H1 (cell line): ENCODE measurements around the gene RMP24.

Experiments used
- CTCF ChIA-PET: fragments of 300-600 bp; sonication (Branson Sonifier 250); formaldehyde crosslinking; loops from one replicate; lab custom pipeline; 2021; ENCODE audit not compliant: partially characterized antibody; lab: Charles Lee
- POLR2A ChIA-PET: fragments of 300-600 bp; sonication (Branson Sonifier 250); formaldehyde crosslinking; loops from one replicate; lab custom pipeline; 2021; ENCODE audit warnings: inconsistent platforms; ENCODE audit not compliant: partially characterized antibody; lab: Charles Lee
- DNase-seq, 2 experiments: peaks; one replicate each; pipeline versions ENCODE4 v3.0.0 to v3.0.0-alpha.2; 2010 to 2022; ENCODE audit warnings: low spot score in 2 of 2, low read depth in 1 of 2, mixed read lengths in 1 of 2
- FAIRE-seq: peaks from 2 replicates; lab custom pipeline; 2011; peaks lifted over from hg19 to GRCh38; lab: Jason Lieb, UNC
- H2AFZ ChIP-seq: 2 replicates; pipeline ENCODE4 v1.8.1; 2012; ENCODE audit warnings: low read length, inconsistent platforms
- H2AK5ac ChIP-seq: 2 replicates; pipeline ENCODE4 v1.6.1; 2013; ENCODE audit warnings: low read depth, low read length
- H2BK120ac ChIP-seq: replicated peaks from 2 replicates; pipeline ENCODE3; 2013; ENCODE audit warnings: low read depth, low read length, inconsistent platforms
- H2BK12ac ChIP-seq: 2 replicates; pipeline ENCODE4 v1.6.1; 2013; ENCODE audit warnings: low read depth, low read length
- H2BK15ac ChIP-seq: 2 replicates; pipeline ENCODE4 v1.6.1; 2013; ENCODE audit warnings: low read length
- H2BK20ac ChIP-seq: 2 replicates; pipeline ENCODE4 v1.6.1; 2013; ENCODE audit warnings: low read length
- H2BK5ac ChIP-seq: 2 replicates; pipeline ENCODE4 v1.6.1; 2013; ENCODE audit warnings: low read depth, low read length
- H3K14ac ChIP-seq: 2 replicates; pipeline ENCODE4 v1.6.1; 2013; ENCODE audit warnings: inconsistent platforms; ENCODE audit not compliant: insufficient read length
- H3K18ac ChIP-seq: 2 replicates; pipeline ENCODE4 v1.6.1; 2013; ENCODE audit warnings: low read length; ENCODE audit errors: extremely low read depth
- H3K23ac ChIP-seq: 2 replicates; pipeline ENCODE4 v1.6.1; 2013; ENCODE audit warnings: inconsistent platforms; ENCODE audit not compliant: insufficient read length
- H3K23me2 ChIP-seq: 2 replicates; pipeline ENCODE4 v1.6.1; 2013; ENCODE audit warnings: low read depth, low read length
- H3K27ac ChIP-seq: 2 replicates; pipeline ENCODE4 v1.6.1; 2011; ENCODE audit warnings: low read depth, low read length, inconsistent platforms
- H3K27me3 ChIP-seq, 4 experiments: replicated peaks in 1 of 4; 1 replicate in 1 of 4; 2 replicates in 3 of 4; pipeline versions ENCODE4 v1.6.1 to v1.8.1; 2011 to 2013; ENCODE audit warnings: low read length in 3 of 4, mild to moderate bottlenecking in 3 of 4, inconsistent platforms in 2 of 4, mixed read lengths in 2 of 4, moderate library complexity in 1 of 4; ENCODE audit not compliant: control insufficient read depth in 3 of 4, insufficient read depth in 3 of 4; ENCODE audit errors: extremely low read depth in 1 of 4
- H3K36me3 ChIP-seq, 4 experiments: 2 replicates each; pipeline versions ENCODE4 v1.6.1 to v1.8.1; 2011 to 2013; ENCODE audit warnings: mild to moderate bottlenecking in 4 of 4, low read length in 3 of 4, moderate library complexity in 2 of 4, control low read depth in 1 of 4, inconsistent platforms in 1 of 4; ENCODE audit not compliant: insufficient read depth in 4 of 4, control insufficient read depth in 2 of 4
- H3K4ac ChIP-seq: replicated peaks from 2 replicates; pipeline ENCODE3; 2013; ENCODE audit warnings: low read length, low read depth, mixed read lengths, inconsistent platforms; ENCODE audit not compliant: insufficient read length
- H3K4me1 ChIP-seq, 4 experiments: replicated peaks in 1 of 4; 1 replicate in 1 of 4; 2 replicates in 3 of 4; pipeline versions ENCODE4 v1.6.1 to v1.8.1; 2011 to 2013; ENCODE audit warnings: low read length in 3 of 4, inconsistent platforms in 2 of 4, mixed read lengths in 1 of 4; ENCODE audit not compliant: insufficient read depth in 4 of 4, control insufficient read depth in 3 of 4
- H3K4me2 ChIP-seq, 2 experiments: 2 replicates each; pipeline versions ENCODE4 v1.6.1 to v1.8.1; 2011 to 2013; ENCODE audit warnings: low read depth in 2 of 2, low read length in 2 of 2, control low read depth in 1 of 2, inconsistent platforms in 1 of 2, mild to moderate bottlenecking in 1 of 2; ENCODE audit not compliant: insufficient read depth in 1 of 2
- H3K4me3 ChIP-seq, 4 experiments: fragments of 200-600, 300-600 bp in 1 of 4; sonication (generic), shearing (Covaris generic), sonication (Bioruptor Twin) in 1 of 4; 2 replicates each; pipeline versions ENCODE4 v1.5.1 to v1.8.1; 2011 to 2016; ENCODE audit warnings: low read length in 4 of 4, low read depth in 3 of 4, control low read depth in 2 of 4, inconsistent platforms in 2 of 4, mild to moderate bottlenecking in 2 of 4, mixed read lengths in 1 of 4, moderate library complexity in 1 of 4; ENCODE audit not compliant: insufficient read depth in 2 of 4; ENCODE audit errors: extremely low read depth in 1 of 4
- H3K56ac ChIP-seq: replicated peaks from 2 replicates; pipeline ENCODE3; 2013; ENCODE audit warnings: low read depth, mild to moderate bottlenecking, mixed read lengths, low read length, inconsistent platforms; ENCODE audit not compliant: insufficient read length
- H3K79me1 ChIP-seq: 2 replicates; pipeline ENCODE4 v1.6.1; 2013; ENCODE audit warnings: low read depth, low read length, control low read depth
- H3K79me2 ChIP-seq, 2 experiments: 2 replicates each; pipeline versions ENCODE4 v1.6.1 to v1.8.1; 2012 to 2013; ENCODE audit warnings: low read length in 2 of 2, mild to moderate bottlenecking in 2 of 2, inconsistent platforms in 1 of 2; ENCODE audit not compliant: insufficient read depth in 2 of 2, control insufficient read depth in 1 of 2
- H3K9ac ChIP-seq, 4 experiments: replicated peaks in 1 of 4; 1 replicate in 1 of 4; 2 replicates in 3 of 4; pipeline versions ENCODE4 v1.6.1 to v1.8.1; 2011 to 2013; ENCODE audit warnings: low read depth in 3 of 4, low read length in 3 of 4, control low read depth in 2 of 4, mild to moderate bottlenecking in 2 of 4, moderate library complexity in 2 of 4, inconsistent platforms in 1 of 4; ENCODE audit errors: extremely low read depth in 1 of 4
- H3K9me3 ChIP-seq, 2 experiments: 2 replicates each; pipeline versions ENCODE4 v1.6.1 to v1.8.1; 2012 to 2013; ENCODE audit warnings: mild to moderate bottlenecking in 2 of 2, moderate library complexity in 2 of 2, control low read depth in 1 of 2, inconsistent platforms in 1 of 2, low read depth in 1 of 2, low read length in 1 of 2, mixed read lengths in 1 of 2; ENCODE audit not compliant: insufficient read depth in 2 of 2
- H4K20me1 ChIP-seq, 2 experiments: replicated peaks in 1 of 2; 2 replicates each; pipeline versions ENCODE3 to v1.8.1; 2011 to 2013; ENCODE audit warnings: inconsistent platforms in 2 of 2, low read length in 2 of 2, mild to moderate bottlenecking in 1 of 2; ENCODE audit not compliant: insufficient read depth in 2 of 2, control insufficient read depth in 1 of 2
- H4K5ac ChIP-seq: 2 replicates; pipeline ENCODE4 v1.6.1; 2013; ENCODE audit warnings: low read length, low read depth, mixed read lengths, inconsistent platforms; ENCODE audit not compliant: insufficient read length
- H4K8ac ChIP-seq: 2 replicates; pipeline ENCODE4 v1.8.0; 2013; ENCODE audit warnings: mild to moderate bottlenecking, moderate library complexity, low read length, inconsistent platforms; ENCODE audit not compliant: insufficient read depth; ENCODE audit errors: extremely low read depth
- H4K91ac ChIP-seq: replicated peaks from 2 replicates; pipeline ENCODE3; 2013; ENCODE audit warnings: low read length, mixed read lengths, inconsistent platforms; ENCODE audit not compliant: insufficient read length
- ASH2L ChIP-seq: fragments of 200-600, 300-600 bp; sonication (generic); IDR thresholded peaks from one replicate; pipeline ENCODE4 v1.7.1; 2017; ENCODE audit warnings: low read length
- EP300 ChIP-seq, 2 experiments: IDR thresholded peaks; 1 replicate in 1 of 2; 2 replicates in 1 of 2; pipeline ENCODE4 v1.6.1; 2011 to 2012; ENCODE audit warnings: low read depth in 2 of 2, low read length in 2 of 2, mild to moderate bottlenecking in 2 of 2, borderline replicate concordance in 1 of 2, inconsistent platforms in 1 of 2, moderate library complexity in 1 of 2
- KDM1A ChIP-seq: fragments of 200-600, 300-600 bp; sonication (generic); IDR thresholded peaks from 2 replicates; pipeline ENCODE4 v1.7.1; 2016; ENCODE audit warnings: mild to moderate bottlenecking, low read length, borderline replicate concordance
- TCF12 ChIP-seq: IDR thresholded peaks from 2 replicates; pipeline ENCODE4 v1.6.1; 2011; ENCODE audit warnings: low read depth, mild to moderate bottlenecking, low read length
- WGBS, 2 experiments: shearing (Covaris generic) in 1 of 2; methylation state at CpG; one replicate each; pipeline versions ENCODE4 v1.1.6 to v1.1.7; 2013 to 2015; ENCODE audit warnings: low lambda C conversion rate in 2 of 2, mixed read lengths in 2 of 2, inconsistent platforms in 1 of 2, low coverage in 1 of 2, missing lambda C conversion rate in 1 of 2; ENCODE audit not compliant: insufficient replicate concordance in 2 of 2, insufficient coverage in 1 of 2, insufficient read length in 1 of 2; ENCODE audit errors: extremely low coverage in 1 of 2, missing lambda C conversion rate in 1 of 2; 5-methylcytosine and 5-hydroxymethylcytosine counted together

The RMP24 gene

GRCh38 chr18:35971661-35972196 is 750 bp upstream of the RMP24 start:
- no peak overlapping the region for H3K4ac ChIP-seq
- no peak overlapping the region for H2BK120ac ChIP-seq
- 48% methylated on average over 15 of the region's 15 CpGs; no CpG with 5 or more reads in 1 of the 2 experiments for WGBS, 2 experiments
- H2AFZ ChIP-seq = peak overlapping the region; percentile 88
- H3K4me2 ChIP-seq = peak overlapping the region; percentile 74 to 87
- peak overlapping the region; percentile 75 to 98 (median 83) for H3K4me3 ChIP-seq
- peak overlapping the region; percentile 5 for H4K91ac ChIP-seq
- H3K14ac ChIP-seq = no peak overlapping the region
- TF ChIP-seq KDM1A (0 out of 2 replicates have a peak, but pooled peaks have one; percentile 2), TCF12 (no peak), EP300 (IDR thresholded peaks at IDR 0.05; ENCODE audit: borderline replicate concordance in 1 of 2, low read depth in 2 of 2, low read length in 2 of 2) (no peak), ASH2L (no peak)
- H3K56ac ChIP-seq = peak overlapping the region; percentile 32
- no peaks in the 10 kb centered on the region for H4K20me1 ChIP-seq
- no peak overlapping the region for H3K18ac ChIP-seq
- FAIRE-seq = no peak
- no peak for DNase-seq
- no peak overlapping the region for H3K23ac ChIP-seq
- POLR2A ChIA-PET = interaction anchor here (0.9 to 2.2 kb wide), 5 partner anchors 11 to 731 kb away, joined by 3 to 10 read pairs (median 3); partner anchors contain the start of gene ZNF397
- no peak overlapping the region for H2BK15ac ChIP-seq
- no peaks in the 10 kb centered on the region for H3K9me3 ChIP-seq
- CTCF ChIA-PET = interaction anchor here (0.5 to 1.5 kb wide), 4 partner anchors 10 to 585 kb away, joined by 3 read pairs; no protein-coding TSS in a partner anchor
- H4K8ac ChIP-seq = peak overlapping the region; percentile 88; the same call in 1 of the 2 replicates
- H2BK5ac ChIP-seq = 0 out of 2 replicates have a peak overlapping the region, but pooled peaks have one; percentile 85
- H2AK5ac ChIP-seq = no peak overlapping the region
- H4K5ac ChIP-seq = peak overlapping the region; percentile 50
- H2BK20ac ChIP-seq = no peak overlapping the region
- H3K23me2 ChIP-seq = peaks cover 6% of the 10 kb centered on the region
- 0 out of 2 replicates have a peak, but pooled peaks cover 2% of the 10 kb centered on the region for H3K79me1 ChIP-seq
- no peaks in the 10 kb centered on the region for H3K27me3 ChIP-seq
- H2BK12ac ChIP-seq = no peak overlapping the region
- peak overlapping the region; percentile 45 to 61 (median 54); a peak in 6 of 7 replicates for H3K9ac ChIP-seq
- H3K36me3 ChIP-seq = peaks cover 3 to 27% (median 13%) of the 10 kb centered on the region in 4 experiments; a peak in 6 of 8 replicates
- H3K4me1 ChIP-seq = peaks cover 0 to 4% (median 2%) of the 10 kb centered on the region in 4 experiments; a peak in 2 of 7 replicates
- H3K27ac ChIP-seq = no peak overlapping the region
- peaks cover 3 to 22% of the 10 kb centered on the region in 2 experiments; a peak in 3 of 4 replicates for H3K79me2 ChIP-seq
